ENCODE results near the gene SNRPD3.
"Not testable (repeated sequence)": the region's sequence is repeated elsewhere in the genome, so short reads cannot be mapped to it uniquely, and the experiment has no call there.

Gene SNRPD3

GRCh38 chr22:24555165-24556039, at the start of gene SNRPD3:
TSS of gene SNRPD3 (plus strand) at chr22:24555999. CDS start at chr22:24557675, 1,676 bp downstream.
- DNase-seq (ENCODE audit: low read depth in 2 of 2, low spot score in 1 of 2), result peak; percentile 99

- DNase-seq (ENCODE audit: low read depth in 2 of 2, low spot score in 1 of 2), result no peak
These were observed 48.9 kb upstream of the SNRPD3 start for GRCh38 chr22:24506802-24507438.

GRCh38 chr22:24507716-24508115, 48.1 kb upstream of the SNRPD3 start:
- no peak for DNase-seq (ENCODE audit: low read depth in 2 of 2, low spot score in 1 of 2)

- DNase-seq (ENCODE audit: low read depth in 2 of 2, low spot score in 1 of 2), result no peak
These were observed 44.9 kb upstream of the SNRPD3 start for GRCh38 chr22:24510637-24511625.

DNA sequence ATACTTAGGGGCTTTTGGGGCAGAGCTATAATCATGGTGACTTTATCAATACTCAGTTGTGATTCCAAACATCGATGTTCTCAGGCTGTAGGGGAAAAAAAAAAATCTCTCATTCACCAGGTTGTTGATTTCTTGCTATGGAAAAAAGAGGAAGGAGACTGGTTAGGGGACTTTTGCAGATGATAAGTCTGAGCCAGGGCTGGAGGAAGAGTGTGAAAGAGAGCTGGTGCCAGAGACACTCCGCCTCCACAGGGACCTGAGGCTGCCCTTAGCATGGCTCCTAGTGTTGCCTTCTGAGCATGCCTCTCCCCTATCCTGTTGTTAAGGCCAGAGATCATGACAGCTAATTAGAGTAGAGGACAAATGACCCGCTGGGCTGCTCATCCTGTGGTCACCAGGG, 43.8 kb upstream of the SNRPD3 start:
- DNase-seq (ENCODE audit: low read depth in 2 of 2, low spot score in 1 of 2), result no peak

- no peak for DNase-seq (ENCODE audit: low read depth in 2 of 2, low spot score in 1 of 2)
These were observed 42.2 kb upstream of the SNRPD3 start for GRCh38 chr22:24513378-24514240.

DNA sequence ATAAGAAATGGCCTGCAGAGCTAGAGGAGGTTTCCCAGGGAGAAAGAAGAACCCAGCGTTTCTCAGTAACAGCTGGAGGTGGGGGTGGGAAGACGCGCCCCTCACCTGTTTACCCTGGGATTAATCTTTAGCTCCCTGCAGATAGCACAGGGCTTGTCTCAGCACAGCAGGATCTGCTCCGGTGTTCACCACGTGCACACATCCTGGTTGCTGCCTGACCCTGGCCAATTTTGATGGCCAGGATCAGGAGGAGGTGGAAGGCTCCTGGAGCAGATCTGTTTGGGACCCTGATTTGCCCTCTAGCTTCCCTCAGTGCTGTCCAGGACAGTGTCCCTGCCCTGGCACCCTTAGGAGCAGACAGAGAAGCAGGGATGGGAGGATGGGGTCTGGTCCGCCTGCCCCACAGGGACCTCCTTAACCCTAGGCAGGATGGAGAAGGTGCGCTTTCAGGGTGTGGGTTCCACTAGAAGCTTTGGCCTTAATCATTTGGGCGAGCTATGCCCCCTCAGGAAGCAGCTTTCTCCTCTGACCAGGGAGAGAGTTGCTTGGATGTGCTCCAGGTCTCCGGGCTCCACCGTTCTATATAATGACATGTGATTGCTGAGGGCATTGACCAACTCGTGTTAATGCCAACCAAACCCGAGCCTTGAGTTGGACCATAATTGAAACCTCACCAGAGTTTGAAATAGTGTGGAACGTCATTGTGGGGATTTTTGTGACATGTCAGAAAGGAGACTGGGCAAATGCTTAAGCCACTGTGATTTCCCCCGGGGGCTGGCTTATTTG, 41.4 kb upstream of the SNRPD3 start:
- DNase-seq (ENCODE audit: low read depth in 2 of 2, low spot score in 1 of 2), result no peak

DNA sequence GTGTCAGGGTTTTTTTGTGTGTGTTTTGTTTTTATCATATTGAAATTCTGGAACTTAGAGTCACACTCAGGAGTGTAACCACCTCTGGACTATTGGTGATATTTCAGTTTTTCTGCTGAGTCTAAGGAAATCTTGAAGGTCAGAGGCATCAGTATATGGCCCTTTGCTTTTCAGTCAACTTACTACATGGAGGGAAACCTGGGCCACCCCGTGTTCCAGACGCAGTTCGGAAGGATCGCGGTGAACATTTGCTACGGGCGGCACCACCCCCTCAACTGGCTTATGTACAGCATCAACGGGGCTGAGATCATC, 40.8 kb upstream of the SNRPD3 start:
- DNase-seq (ENCODE audit: low read depth in 2 of 2, low spot score in 1 of 2), result no peak

- no peak for DNase-seq (ENCODE audit: low read depth in 2 of 2, low spot score in 1 of 2)
These were observed 39.5 kb upstream of the SNRPD3 start for GRCh38 chr22:24516301-24516737.

DNA sequence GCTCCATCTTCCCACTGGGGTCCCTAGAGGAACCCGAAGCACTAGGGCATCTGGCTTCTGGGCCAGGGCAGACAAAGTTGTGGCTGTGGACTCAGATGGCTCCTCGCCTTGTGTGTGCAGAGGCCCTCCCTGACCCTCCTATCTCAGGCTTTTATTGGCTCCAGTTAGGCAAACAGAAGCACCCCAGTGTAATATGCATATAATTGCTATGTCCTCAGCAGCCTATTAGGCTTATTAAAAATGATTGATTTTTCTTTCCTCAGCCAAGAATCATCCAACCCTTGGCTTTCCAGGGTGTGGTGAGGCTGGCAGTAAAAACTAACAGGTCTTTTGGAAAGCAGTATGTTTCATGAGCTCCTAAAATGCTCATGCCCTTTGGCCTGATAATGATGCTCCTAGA, 38.4 kb upstream of the SNRPD3 start:
- DNase-seq (ENCODE audit: low read depth in 2 of 2, low spot score in 1 of 2), result no peak

DNA sequence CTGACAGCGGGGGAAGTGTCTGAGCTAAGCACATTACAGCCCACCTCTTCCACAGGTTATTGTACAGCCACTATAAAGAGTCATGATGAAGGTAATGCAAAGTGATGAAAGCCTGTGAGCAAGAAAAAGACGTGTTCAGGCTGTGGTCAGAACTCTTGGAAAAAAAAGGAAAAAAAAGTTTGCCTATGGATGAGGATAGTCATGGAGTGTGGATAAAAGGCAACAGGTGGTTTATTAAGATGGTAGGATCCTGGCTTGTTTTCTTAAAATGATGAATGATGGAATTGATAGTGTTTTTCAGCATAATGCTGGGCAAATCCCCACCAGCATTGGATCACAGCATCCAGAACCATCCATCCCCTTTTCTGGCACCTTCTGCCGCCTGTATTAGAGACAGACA, 37.6 kb upstream of the SNRPD3 start:
- DNase-seq (ENCODE audit: low read depth in 2 of 2, low spot score in 1 of 2), result no peak

DNA sequence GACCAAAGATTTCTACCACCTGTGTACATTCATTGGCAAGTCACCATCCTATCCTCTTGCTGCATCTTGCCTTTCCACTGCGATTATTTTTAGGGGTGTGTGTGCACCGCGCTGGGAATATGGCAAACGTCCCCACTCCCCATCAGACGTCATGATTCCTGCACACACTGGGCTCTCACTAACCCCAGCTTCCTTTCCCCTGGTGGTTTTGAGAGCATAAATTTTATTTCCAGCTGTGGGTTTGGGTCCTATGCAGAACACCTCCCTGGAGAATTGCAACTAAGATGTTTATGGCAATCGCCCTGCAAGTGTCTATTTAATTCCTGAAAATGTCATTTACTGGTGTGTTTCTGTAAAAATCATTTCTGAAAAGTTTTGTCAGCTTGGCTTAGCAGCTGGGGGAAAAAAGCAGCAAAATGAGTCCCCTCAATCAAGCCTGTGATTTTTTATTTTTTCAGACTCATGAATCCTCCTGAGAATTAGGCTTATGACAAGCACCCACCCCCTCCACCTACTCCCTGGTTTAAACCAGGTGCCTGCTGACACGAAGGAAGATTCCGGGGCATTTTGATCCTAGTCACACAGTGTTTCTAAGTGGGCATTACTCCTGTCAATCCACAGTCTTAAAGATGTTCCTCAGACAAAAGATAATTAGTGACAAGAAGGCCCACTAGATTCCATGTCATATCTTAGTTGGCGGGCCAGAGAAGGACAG, 36.9 kb upstream of the SNRPD3 start:
- no peak for DNase-seq (ENCODE audit: low read depth in 2 of 2, low spot score in 1 of 2)

DNA sequence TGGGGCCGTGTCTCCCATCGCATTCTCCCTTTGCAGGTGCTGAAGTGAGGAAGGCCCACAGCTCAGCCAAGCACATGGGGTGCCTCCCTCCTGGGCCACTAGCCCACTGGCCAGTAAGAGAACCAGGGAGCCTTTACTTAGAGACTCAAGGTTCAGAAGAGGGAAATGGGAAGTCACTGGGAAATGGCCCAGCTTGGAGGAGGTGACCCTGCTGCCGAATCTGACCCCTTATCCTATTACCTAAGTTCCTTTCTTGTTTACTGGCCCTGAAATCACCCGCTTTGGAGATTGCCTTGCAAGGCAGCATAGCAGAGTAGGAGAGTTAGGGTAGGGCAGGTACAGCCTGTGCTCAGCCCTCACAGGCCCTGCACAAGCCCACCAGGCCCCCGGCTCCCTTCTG, 36.3 kb upstream of the SNRPD3 start:
- DNase-seq (ENCODE audit: low read depth in 2 of 2, low spot score in 1 of 2), result no peak

GRCh38 chr22:24521791-24522245, 34.0 kb upstream of the SNRPD3 start:
- DNase-seq (ENCODE audit: low read depth in 2 of 2, low spot score in 1 of 2), result no peak

- DNase-seq (ENCODE audit: low read depth in 2 of 2, low spot score in 1 of 2), result no peak
These were observed 31.9 kb upstream of the SNRPD3 start for GRCh38 chr22:24523873-24524272.

DNA sequence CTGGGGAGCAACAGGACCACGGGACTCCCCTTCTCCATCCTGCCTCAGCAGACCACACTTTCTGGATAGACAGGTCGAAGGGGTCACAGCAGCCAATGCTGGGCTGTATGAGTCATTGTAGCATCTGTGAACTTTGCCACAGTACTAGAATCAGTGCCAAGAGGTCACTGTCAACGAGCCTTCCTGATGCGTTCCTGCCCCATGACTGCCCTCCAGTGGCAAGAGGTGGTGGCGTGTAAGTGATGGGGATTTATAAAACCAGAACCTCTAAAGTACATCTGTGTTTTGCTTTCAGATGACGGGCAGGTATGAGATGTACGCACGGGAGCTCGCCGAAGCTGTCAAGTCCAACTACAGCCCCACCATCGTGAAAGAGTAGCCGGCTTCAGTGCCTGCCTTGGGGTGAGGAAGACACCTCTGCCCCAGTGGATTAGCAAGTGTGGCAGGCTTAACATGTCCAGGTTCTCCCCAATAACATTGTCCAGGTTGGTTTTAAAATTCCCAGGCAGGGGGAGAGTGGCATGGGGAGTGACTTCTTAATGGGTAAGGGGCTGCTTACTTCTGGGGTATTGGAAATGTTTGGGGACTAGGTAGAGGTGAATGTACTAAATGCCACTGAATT, 30.3 kb upstream of the SNRPD3 start:
- DNase-seq (ENCODE audit: low read depth in 2 of 2, low spot score in 1 of 2), result peak; percentile 51 to 69

DNA sequence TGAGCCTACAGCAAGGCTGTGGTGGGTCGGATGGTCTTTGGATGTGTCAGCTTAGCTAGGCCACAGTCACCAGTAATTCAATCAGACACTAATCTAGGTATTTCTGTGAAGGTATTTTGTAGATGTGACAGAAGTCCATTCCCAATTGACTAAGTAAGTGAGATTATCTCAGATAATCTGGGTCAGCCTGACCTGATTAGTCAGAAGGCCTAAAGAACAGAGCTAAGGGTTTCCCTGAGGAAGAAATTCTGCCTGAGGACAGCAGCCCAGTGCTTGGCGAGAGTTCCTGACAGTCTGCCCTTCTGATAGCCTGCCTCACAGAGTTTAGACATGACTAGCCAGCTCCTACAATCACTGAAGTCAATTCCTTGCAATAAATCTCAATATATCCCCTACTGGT, 29.6 kb upstream of the SNRPD3 start:
- no peak for DNase-seq (ENCODE audit: low read depth in 2 of 2, low spot score in 1 of 2)

DNA sequence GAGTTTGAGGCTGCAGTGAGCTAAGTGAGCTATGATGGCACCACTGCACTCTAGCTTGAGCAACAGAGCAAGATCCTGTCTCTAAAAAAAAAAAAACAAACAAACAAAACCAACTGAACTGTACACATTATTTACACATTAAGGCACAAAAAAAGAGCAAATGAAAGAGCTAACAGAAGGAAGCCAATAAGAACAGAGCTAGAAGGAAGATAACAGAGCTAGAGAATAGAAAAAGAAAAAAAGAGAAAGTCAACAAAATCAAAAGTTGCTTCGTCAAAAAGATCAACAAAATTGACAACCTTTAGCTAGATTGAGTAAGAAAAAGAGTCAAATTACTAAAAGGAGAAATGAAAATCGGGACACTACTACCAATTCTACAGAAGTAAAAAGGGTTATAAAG, 25.9 kb upstream of the SNRPD3 start:
- DNase-seq (ENCODE audit: low read depth in 2 of 2, low spot score in 1 of 2), result no peak

GRCh38 chr22:24530968-24531367, 24.8 kb upstream of the SNRPD3 start:
- not testable (repeated sequence) for DNase-seq (ENCODE audit: low read depth in 2 of 2, low spot score in 1 of 2)
